ENCODE results near the gene NCKIPSD. TPM values are rescaled to one million over a fixed set of nuclear protein-coding genes. Genes with fewer than 3 reads are reported as not detected.

Gene NCKIPSD
- polyA plus RNA-seq, 5 donors, result 13.0 to 21.2 (median 18.4) TPM

GRCh38 chr3:48624767-48625166, 60.9 kb downstream of the NCKIPSD start:
- DNase-seq, result no peak

- DNase-seq, result no peak
These were observed 61.7 kb downstream of the NCKIPSD start for GRCh38 chr3:48623851-48624547.

Other genes starting within 250 kb of the NCKIPSD start
- gene CCDC51, start 245.8 kb downstream of the NCKIPSD start, polyA plus RNA-seq (ENCODE audit: insufficient read depth in 1 of 5, insufficient read length in 5 of 5, low replicate concordance in 1 of 5), result 10 to 100 TPM; 14.3 to 16.4 (median 14.7) TPM
- 100 to 1,000 TPM; 254 to 310 (median 266) TPM for gene TMA7, start 245.7 kb downstream of the NCKIPSD start, polyA plus RNA-seq (ENCODE audit: insufficient read depth in 1 of 5, insufficient read length in 5 of 5, low replicate concordance in 1 of 5)
- gene ATRIP, start 239.2 kb downstream of the NCKIPSD start, polyA plus RNA-seq (ENCODE audit: insufficient read depth in 1 of 5, insufficient read length in 5 of 5, low replicate concordance in 1 of 5), result 10 to 100 TPM; 10.7 to 14.0 (median 12.8) TPM
- gene SHISA5, start 181.7 kb downstream of the NCKIPSD start, polyA plus RNA-seq (ENCODE audit: insufficient read depth in 1 of 5, insufficient read length in 5 of 5, low replicate concordance in 1 of 5), result 100 to 1,000 TPM in 3 of 5 donors, 10 to 100 TPM in 2; 88.9 to 126 (median 102) TPM
- gene PFKFB4, start 129.1 kb downstream of the NCKIPSD start, polyA plus RNA-seq (ENCODE audit: insufficient read depth in 1 of 5, insufficient read length in 5 of 5, low replicate concordance in 1 of 5), result 10 to 100 TPM in 1 of 5 donors, 1 to 10 TPM in 4; 5.5 to 10.9 (median 7.5) TPM
- gene UCN2, start 122.1 kb downstream of the NCKIPSD start, polyA plus RNA-seq (ENCODE audit: insufficient read depth in 1 of 5, insufficient read length in 5 of 5, low replicate concordance in 1 of 5), result under 1 TPM in 3 of 5 donors, not detected in 2; 0.17 to 0.33 (median 0.22) TPM
- 10 to 100 TPM in 2 of 5 donors, 1 to 10 TPM in 3; 4.4 to 12.9 (median 9.3) TPM for gene COL7A1, start 90.6 kb downstream of the NCKIPSD start, polyA plus RNA-seq (ENCODE audit: insufficient read depth in 1 of 5, insufficient read length in 5 of 5, low replicate concordance in 1 of 5)
- gene UQCRC1, start 76.3 kb downstream of the NCKIPSD start, polyA plus RNA-seq (ENCODE audit: insufficient read depth in 1 of 5, insufficient read length in 5 of 5, low replicate concordance in 1 of 5), result 100 to 1,000 TPM; 141 to 169 (median 147) TPM
- gene TMEM89, start 64.1 kb downstream of the NCKIPSD start, polyA plus RNA-seq (ENCODE audit: insufficient read depth in 1 of 5, insufficient read length in 5 of 5, low replicate concordance in 1 of 5), result under 1 TPM in 1 of 5 donors, not detected in 4; 0.24 TPM
- 10 to 100 TPM; 11.5 to 17.7 (median 16.7) TPM for gene SLC26A6, start 50.5 kb downstream of the NCKIPSD start, polyA plus RNA-seq (ENCODE audit: insufficient read depth in 1 of 5, insufficient read length in 5 of 5, low replicate concordance in 1 of 5)
- gene CELSR3, start 23.0 kb downstream of the NCKIPSD start, polyA plus RNA-seq (ENCODE audit: insufficient read depth in 1 of 5, insufficient read length in 5 of 5, low replicate concordance in 1 of 5), result 1 to 10 TPM in 1 of 5 donors, under 1 TPM in 4; 0.56 to 1.5 (median 0.99) TPM
- 100 to 1,000 TPM; 204 to 224 (median 221) TPM for gene IP6K2, start 31.3 kb upstream of the NCKIPSD start, polyA plus RNA-seq (ENCODE audit: insufficient read depth in 1 of 5, insufficient read length in 5 of 5, low replicate concordance in 1 of 5)
- 10 to 100 TPM; 25.7 to 36.9 (median 32.5) TPM for gene PRKAR2A, start 162.0 kb upstream of the NCKIPSD start, polyA plus RNA-seq (ENCODE audit: insufficient read depth in 1 of 5, insufficient read length in 5 of 5, low replicate concordance in 1 of 5)
- gene SLC25A20, start 213.0 kb upstream of the NCKIPSD start, polyA plus RNA-seq (ENCODE audit: insufficient read depth in 1 of 5, insufficient read length in 5 of 5, low replicate concordance in 1 of 5), result 10 to 100 TPM; 12.3 to 14.6 (median 13.1) TPM
- 10 to 100 TPM; 72.0 to 94.8 (median 77.5) TPM for gene ARIH2, start 232.9 kb upstream of the NCKIPSD start, polyA plus RNA-seq (ENCODE audit: insufficient read depth in 1 of 5, insufficient read length in 5 of 5, low replicate concordance in 1 of 5)

All from right lung (tissue), 5 donors.